Measurements from ENCODE around the gene TXNL4B. TPM values are rescaled to one million over a fixed set of nuclear protein-coding genes. Genes with fewer than 3 reads are reported as not detected.

TXNL4B gene
- total and polyA plus RNA-seq, 10 of the 15 experiments (the other 5 are each of a cell fraction or from before 2014, with no cell fraction given): 11.1 to 24.0 (median 15.9) TPM

GRCh38 chr16:72098936-72099335, 5.5 kb upstream of the TXNL4B start:
- H4K20me1 ChIP-seq (ENCODE audit: control insufficient read depth, insufficient read depth): no peaks in the 10 kb centered on the region
- H3K27ac ChIP-seq (ENCODE audit: control insufficient read depth, insufficient read depth): no peak overlapping the region
- no peak for FAIRE-seq
- no peak overlapping the region for H3K4me3 ChIP-seq
- ChIA-PET SMC1A (ENCODE audit: uncharacterized antibody, unreplicated experiment) (no interaction called here), POLR2A (no interaction called here), RAD21 (ENCODE audit: unreplicated experiment) (no interaction called here), CTCF (interaction anchor here (1.1 to 1.7 kb wide), 2 partner anchors 8 to 32 kb away, joined by 3 to 9 read pairs; no protein-coding TSS in a partner anchor)
- intact Hi-C loops (cut with micrococcal nuclease; ENCODE audit: unreplicated experiment): loop anchor here (1.0 to 10.0 kb wide), 3 partner anchors 33 to 634 kb away; partner anchors contain the start of genes IST1 and ZNF23
- no peak for TF ChIP-seq ATF7 (IDR thresholded peaks at IDR 0.05; ENCODE audit: low read depth)
- no peak for TF ChIP-seq POLR2AphosphoS5 (IDR thresholded peaks at IDR 0.05; ENCODE audit: low read length)
- TF ChIP-seq PRDM15 (CRISPR knock-in tag; IDR thresholded peaks at IDR 0.05): no peak
- no peak for TF ChIP-seq IRF4 (IDR thresholded peaks at IDR 0.05; ENCODE audit: low read depth, low read length)
- no peak for TF ChIP-seq SP1 (IDR thresholded peaks at IDR 0.05; ENCODE audit: low read depth, low read length)
- TF ChIP-seq ZNF274 (IDR thresholded peaks at IDR 0.05; ENCODE audit: insufficient read depth, insufficient read length): no peak
- TF ChIP-seq CEBPB (IDR thresholded peaks at IDR 0.05; ENCODE audit: borderline replicate concordance in 1 of 2, low read depth in 2 of 2, low read length in 2 of 2): no peak
- TF ChIP-seq E4F1 (IDR thresholded peaks at IDR 0.05; ENCODE audit: borderline replicate concordance, partially characterized antibody): no peak
- TF ChIP-seq HCFC1 (IDR thresholded peaks at IDR 0.05; ENCODE audit: low read length): no peak
- no peak for TF ChIP-seq SPI1 (IDR thresholded peaks at IDR 0.05; ENCODE audit: borderline replicate concordance, insufficient read depth, low read depth, low read length)
- TF ChIP-seq MLLT1 (IDR thresholded peaks at IDR 0.05): no peak
- H3K9me3 ChIP-seq (replicated peaks; ENCODE audit: control insufficient read depth, insufficient read depth, low read length): no peaks in the 10 kb centered on the region
- peaks cover 32 to 38% of the 10 kb centered on the region in 2 experiments for H3K36me3 ChIP-seq (ENCODE audit: control insufficient read depth in 2 of 2, insufficient read depth in 2 of 2, low read length in 1 of 2)
- in situ Hi-C loops (cut with MboI): no loop called here
- H3K27me3 ChIP-seq (replicated peaks in 1 of 2; ENCODE audit: control insufficient read depth in 2 of 2, insufficient read depth in 2 of 2, low read length in 1 of 2): no peaks in the 10 kb centered on the region
- H3K9ac ChIP-seq (ENCODE audit: control insufficient read depth, insufficient read depth, low read length): no peak overlapping the region
- no peak; the same call in 2 of the 3 replicates for ATAC-seq
- 85% methylated on average over 15 of the region's 15 CpGs for WGBS (ENCODE audit: insufficient coverage, insufficient replicate concordance, low lambda C conversion rate, missing lambda C conversion rate)
- H3K79me2 ChIP-seq (ENCODE audit: control insufficient read depth, insufficient read depth, low read length): peaks cover 23% of the 10 kb centered on the region
- H3K4me2 ChIP-seq (ENCODE audit: control insufficient read depth, insufficient read depth): no peak overlapping the region
- no peak overlapping the region for H2AFZ ChIP-seq (ENCODE audit: control insufficient read depth, low read depth, low read length)
- H3K4me1 ChIP-seq (ENCODE audit: control insufficient read depth, insufficient read depth, low read length): peaks cover 3% of the 10 kb centered on the region
- DNase-seq (ENCODE audit: low read depth, low spot score): no peak
- no TSS peak for BruUV-seq (replicated peaks)
